Fibroblast of lung (primary cell): Measurements from ENCODE around the gene SCAMP5. TPM values are rescaled to one million over a fixed set of nuclear protein-coding genes. Genes with fewer than 3 reads are reported as not detected.

ENCODE experiments used
- DNase-seq, 2 donors: peaks; one replicate each; pipeline versions ENCODE4 v3.0.0 to v3.0.0-alpha.2; 2010; ENCODE audit warnings: low read depth in 2 of 2
- H2AFZ ChIP-seq: 2 replicates; pipeline ENCODE4 v1.5.1; 2012; ENCODE audit warnings: low read length, control low read depth, inconsistent platforms
- H3K27ac ChIP-seq: 2 replicates; pipeline ENCODE4 v1.5.1; 2011; ENCODE audit warnings: low read length, control low read depth; ENCODE audit not compliant: insufficient read depth
- H3K27me3 ChIP-seq: 2 replicates; pipeline ENCODE4 v1.5.1; 2011; ENCODE audit warnings: mild to moderate bottlenecking, low read length; ENCODE audit not compliant: control insufficient read depth, insufficient read depth
- H3K36me3 ChIP-seq: 2 replicates; pipeline ENCODE4 v1.5.1; 2011; ENCODE audit warnings: low read length; ENCODE audit not compliant: control insufficient read depth, insufficient read depth
- H3K4me1 ChIP-seq: 2 replicates; pipeline ENCODE4 v1.5.1; 2011; ENCODE audit warnings: low read length; ENCODE audit not compliant: control insufficient read depth, insufficient read depth; ENCODE audit errors: extremely low read depth
- H3K4me2 ChIP-seq: 2 replicates; pipeline ENCODE4 v1.5.1; 2011; ENCODE audit warnings: low read length, control low read depth; ENCODE audit not compliant: insufficient read depth; ENCODE audit errors: extremely low read depth
- H3K4me3 ChIP-seq, 4 experiments: fragments of 200-600 bp in 1 of 4; sonication (generic) in 1 of 4; replicated peaks in 1 of 4; 2 replicates each; pipeline ENCODE4 v1.5.1; 2011 to 2016; ENCODE audit warnings: low read length in 4 of 4, low read depth in 3 of 4, mild to moderate bottlenecking in 3 of 4, control low read depth in 2 of 4, inconsistent platforms in 1 of 4, mixed read lengths in 1 of 4; ENCODE audit not compliant: insufficient read depth in 1 of 4; ENCODE audit errors: control extremely low read depth in 1 of 4
- H3K79me2 ChIP-seq: 2 replicates; pipeline ENCODE4 v1.5.1; 2012; ENCODE audit warnings: mild to moderate bottlenecking, low read length, inconsistent platforms; ENCODE audit not compliant: control insufficient read depth, insufficient read depth
- H3K9ac ChIP-seq: 2 replicates; pipeline ENCODE4 v1.5.1; 2011; ENCODE audit warnings: mild to moderate bottlenecking, low read length, control low read depth; ENCODE audit not compliant: insufficient read depth
- H3K9me3 ChIP-seq: 2 replicates; pipeline ENCODE4 v1.5.1; 2012; ENCODE audit warnings: low read depth, low read length; ENCODE audit not compliant: control insufficient read depth, insufficient read depth
- H4K20me1 ChIP-seq: 2 replicates; pipeline ENCODE4 v1.5.1; 2011; ENCODE audit warnings: low read length; ENCODE audit not compliant: control insufficient read depth, insufficient read depth; ENCODE audit errors: extremely low read depth
- EZH2 ChIP-seq: IDR thresholded peaks from 2 replicates; pipeline ENCODE4 v1.5.1; 2012; ENCODE audit warnings: low read length, control low read depth, mild to moderate bottlenecking; ENCODE audit errors: missing control alignments
- polyA plus RNA-seq, 2 donors: library from polyadenylated mRNA; depleted of rRNA in 1 of 2; stranded (reverse) in 1 of 2; unstranded in 1 of 2; fragments of >200 nt; gene quantifications; 2 replicates each; pipeline ENCODE4 v1.2.1, GENCODE V29; 2011 to 2012; ENCODE audit warnings: missing spikeins in 1 of 2
- total RNA-seq: library from RNA; depleted of rRNA; stranded (reverse); fragments of >200 nt; gene quantifications from 2 replicates; pipeline ENCODE4 v1.2.1, GENCODE V29; 2014
- TF ChIP-seq, protein P1 (sequence below), 2 donors: IDR thresholded peaks in 1 of 2; conservative IDR thresholded peaks in 1 of 2; 1 replicate in 1 of 2; 2 replicates in 1 of 2; pipeline ENCODE4 v1.5.1; 2011 to 2012; ENCODE audit warnings: low read length in 2 of 2, control low read depth in 1 of 2, inconsistent platforms in 1 of 2, low read depth in 1 of 2, mild to moderate bottlenecking in 1 of 2

SCAMP5 gene
- total and polyA plus RNA-seq, 2 donors (not counting 1 experiment from before 2014, with no cell fraction given): 0.50 to 0.93 TPM

DNA sequence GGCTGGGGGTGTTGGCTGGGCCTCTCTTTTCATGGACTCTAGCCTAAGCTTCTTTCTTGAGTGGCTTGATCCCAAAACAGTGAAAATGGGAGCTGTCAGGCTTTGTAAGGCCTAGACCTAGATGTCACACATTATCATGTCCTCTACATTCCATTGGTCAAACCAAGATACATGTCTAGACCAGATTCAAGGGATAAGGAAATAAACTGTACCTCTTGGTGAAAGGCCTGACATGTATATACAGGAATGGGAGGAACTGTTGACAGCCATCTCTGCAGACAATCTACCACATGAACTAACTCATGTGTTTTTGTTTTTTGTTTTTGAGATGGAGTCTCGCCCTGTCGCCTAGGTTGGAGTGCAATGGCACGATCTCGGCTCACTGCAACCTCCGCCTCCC is 27.7 kb upstream of the SCAMP5 start:
- Histone ChIP-seq H2AFZ (no peak overlapping the region), H4K20me1 (no peaks in the 10 kb centered on the region), H3K36me3 (no peaks in the 10 kb centered on the region), H3K79me2 (no peaks in the 10 kb centered on the region), H3K4me3 (no peak overlapping the region), H3K9ac (no peak overlapping the region), H3K27me3 (no peaks in the 10 kb centered on the region), H3K4me2 (no peak overlapping the region), H3K9me3 (no peaks in the 10 kb centered on the region), H3K27ac (no peak overlapping the region), H3K4me1 (no peaks in the 10 kb centered on the region)
- no peak for DNase-seq
- TF ChIP-seq, protein P1, sequence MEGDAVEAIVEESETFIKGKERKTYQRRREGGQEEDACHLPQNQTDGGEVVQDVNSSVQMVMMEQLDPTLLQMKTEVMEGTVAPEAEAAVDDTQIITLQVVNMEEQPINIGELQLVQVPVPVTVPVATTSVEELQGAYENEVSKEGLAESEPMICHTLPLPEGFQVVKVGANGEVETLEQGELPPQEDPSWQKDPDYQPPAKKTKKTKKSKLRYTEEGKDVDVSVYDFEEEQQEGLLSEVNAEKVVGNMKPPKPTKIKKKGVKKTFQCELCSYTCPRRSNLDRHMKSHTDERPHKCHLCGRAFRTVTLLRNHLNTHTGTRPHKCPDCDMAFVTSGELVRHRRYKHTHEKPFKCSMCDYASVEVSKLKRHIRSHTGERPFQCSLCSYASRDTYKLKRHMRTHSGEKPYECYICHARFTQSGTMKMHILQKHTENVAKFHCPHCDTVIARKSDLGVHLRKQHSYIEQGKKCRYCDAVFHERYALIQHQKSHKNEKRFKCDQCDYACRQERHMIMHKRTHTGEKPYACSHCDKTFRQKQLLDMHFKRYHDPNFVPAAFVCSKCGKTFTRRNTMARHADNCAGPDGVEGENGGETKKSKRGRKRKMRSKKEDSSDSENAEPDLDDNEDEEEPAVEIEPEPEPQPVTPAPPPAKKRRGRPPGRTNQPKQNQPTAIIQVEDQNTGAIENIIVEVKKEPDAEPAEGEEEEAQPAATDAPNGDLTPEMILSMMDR (conservative IDR thresholded peaks at IDR 0.05 in 1 of 2, IDR thresholded peaks at IDR 0.05 in 1 of 2; ENCODE audit: low read depth in 1 of 2, low read length in 2 of 2): no peak
- TF ChIP-seq EZH2: no peak

- Histone ChIP-seq H3K4me2 (no peak overlapping the region), H3K9me3 (no peaks in the 10 kb centered on the region), H3K36me3 (no peaks in the 10 kb centered on the region), H3K79me2 (no peaks in the 10 kb centered on the region), H4K20me1 (no peaks in the 10 kb centered on the region), H2AFZ (no peak overlapping the region), H3K27me3 (no peaks in the 10 kb centered on the region), H3K4me3 (no peak overlapping the region), H3K27ac (no peak overlapping the region), H3K4me1 (no peaks in the 10 kb centered on the region), H3K9ac (no peak overlapping the region)
- TF ChIP-seq, protein P1 (conservative IDR thresholded peaks at IDR 0.05 in 1 of 2, IDR thresholded peaks at IDR 0.05 in 1 of 2; ENCODE audit: low read depth in 1 of 2, low read length in 2 of 2): peak in 1 of 2 donors; percentile 7
- TF ChIP-seq EZH2: no peak
- no peak for DNase-seq
Observed at GRCh38 chr15:74976159-74976558, 19.2 kb upstream of the SCAMP5 start.

GRCh38 chr15:74977599-74977998 is 17.8 kb upstream of the SCAMP5 start:
- Histone ChIP-seq H3K27ac (no peak overlapping the region), H3K9ac (no peak overlapping the region), H3K79me2 (no peaks in the 10 kb centered on the region), H3K4me2 (no peak overlapping the region), H3K4me1 (no peaks in the 10 kb centered on the region), H4K20me1 (no peaks in the 10 kb centered on the region), H3K27me3 (no peaks in the 10 kb centered on the region), H3K36me3 (no peaks in the 10 kb centered on the region), H2AFZ (no peak overlapping the region), H3K4me3 (no peak overlapping the region), H3K9me3 (no peaks in the 10 kb centered on the region)
- DNase-seq: no peak
- TF ChIP-seq EZH2: no peak
- TF ChIP-seq, protein P1 (conservative IDR thresholded peaks at IDR 0.05 in 1 of 2, IDR thresholded peaks at IDR 0.05 in 1 of 2; ENCODE audit: low read depth in 1 of 2, low read length in 2 of 2): no peak
